ENCODE measurements around the gene IMMT. TPM values are rescaled to one million over a fixed set of nuclear protein-coding genes. Genes with fewer than 3 reads are reported as not detected.

Gene IMMT
- polyA plus RNA-seq, 1 donor from 2014 or later, result 45.9 TPM

DNA sequence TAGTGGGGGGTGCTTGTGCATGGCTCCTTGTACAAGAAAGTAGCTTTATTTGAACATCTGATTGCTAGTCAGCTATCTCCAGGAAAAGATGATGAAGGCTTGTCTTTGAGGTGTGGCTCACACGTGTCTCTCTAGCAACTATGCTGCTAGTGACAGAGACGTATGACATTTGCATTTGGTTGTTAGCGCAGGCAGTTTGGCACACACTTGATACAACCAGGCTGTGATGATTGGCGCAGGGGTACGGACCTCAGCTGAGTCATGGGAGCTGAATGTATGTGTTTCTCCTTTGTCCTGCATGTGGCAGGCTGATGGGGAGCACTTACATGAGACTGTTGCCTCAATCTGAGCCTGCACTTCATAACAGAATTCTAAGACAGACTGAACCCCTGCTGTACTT lies 59.6 kb downstream of the IMMT start:
- Histone ChIP-seq H3K79me2 (replicated peaks; ENCODE audit: insufficient read depth, low read length) (no peaks in the 10 kb centered on the region), H3K4me3 (ENCODE audit: low read length) (no peak overlapping the region), H4K20me1 (ENCODE audit: insufficient read depth) (no peaks in the 10 kb centered on the region), H3K9me2 (ENCODE audit: insufficient read depth, low read length) (no peaks in the 10 kb centered on the region), H3K9me3 (ENCODE audit: low read length) (no peaks in the 10 kb centered on the region), H3K36me3 (ENCODE audit: insufficient read depth, low read length) (peaks cover 18% of the 10 kb centered on the region), H3F3A (ENCODE audit: insufficient read depth, low read length, poor library complexity, severe bottlenecking) (no peaks in the 10 kb centered on the region), H3K9ac (ENCODE audit: low read length) (no peak overlapping the region), H2AFZ (ENCODE audit: low read depth, low read length) (no peak overlapping the region), H3K27me3 (ENCODE audit: insufficient read depth, low read depth, low read length) (no peaks in the 10 kb centered on the region), H3K4me2 (ENCODE audit: low read length) (no peak overlapping the region), H3K27ac (ENCODE audit: low read length) (no peak overlapping the region)
- TF ChIP-seq, protein P1, sequence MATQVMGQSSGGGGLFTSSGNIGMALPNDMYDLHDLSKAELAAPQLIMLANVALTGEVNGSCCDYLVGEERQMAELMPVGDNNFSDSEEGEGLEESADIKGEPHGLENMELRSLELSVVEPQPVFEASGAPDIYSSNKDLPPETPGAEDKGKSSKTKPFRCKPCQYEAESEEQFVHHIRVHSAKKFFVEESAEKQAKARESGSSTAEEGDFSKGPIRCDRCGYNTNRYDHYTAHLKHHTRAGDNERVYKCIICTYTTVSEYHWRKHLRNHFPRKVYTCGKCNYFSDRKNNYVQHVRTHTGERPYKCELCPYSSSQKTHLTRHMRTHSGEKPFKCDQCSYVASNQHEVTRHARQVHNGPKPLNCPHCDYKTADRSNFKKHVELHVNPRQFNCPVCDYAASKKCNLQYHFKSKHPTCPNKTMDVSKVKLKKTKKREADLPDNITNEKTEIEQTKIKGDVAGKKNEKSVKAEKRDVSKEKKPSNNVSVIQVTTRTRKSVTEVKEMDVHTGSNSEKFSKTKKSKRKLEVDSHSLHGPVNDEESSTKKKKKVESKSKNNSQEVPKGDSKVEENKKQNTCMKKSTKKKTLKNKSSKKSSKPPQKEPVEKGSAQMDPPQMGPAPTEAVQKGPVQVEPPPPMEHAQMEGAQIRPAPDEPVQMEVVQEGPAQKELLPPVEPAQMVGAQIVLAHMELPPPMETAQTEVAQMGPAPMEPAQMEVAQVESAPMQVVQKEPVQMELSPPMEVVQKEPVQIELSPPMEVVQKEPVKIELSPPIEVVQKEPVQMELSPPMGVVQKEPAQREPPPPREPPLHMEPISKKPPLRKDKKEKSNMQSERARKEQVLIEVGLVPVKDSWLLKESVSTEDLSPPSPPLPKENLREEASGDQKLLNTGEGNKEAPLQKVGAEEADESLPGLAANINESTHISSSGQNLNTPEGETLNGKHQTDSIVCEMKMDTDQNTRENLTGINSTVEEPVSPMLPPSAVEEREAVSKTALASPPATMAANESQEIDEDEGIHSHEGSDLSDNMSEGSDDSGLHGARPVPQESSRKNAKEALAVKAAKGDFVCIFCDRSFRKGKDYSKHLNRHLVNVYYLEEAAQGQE (IDR thresholded peaks at IDR 0.05; ENCODE audit: borderline replicate concordance), result no peak
- TF ChIP-seq EP300 (conservative IDR thresholded peaks at IDR 0.05; ENCODE audit: poor library complexity, severe bottlenecking) (no peak), EZH2 (IDR thresholded peaks at IDR 0.05; ENCODE audit: borderline replicate concordance, insufficient read depth, low read length, poor library complexity, severe bottlenecking) (no peak), RAD21 (conservative IDR thresholded peaks at IDR 0.05) (no peak), TAF1 (IDR thresholded peaks at IDR 0.05; ENCODE audit: low read depth) (no peak), POLR2AphosphoS5 (IDR thresholded peaks at IDR 0.05) (no peak), SMC3 (conservative IDR thresholded peaks at IDR 0.05; ENCODE audit: poor library complexity) (no peak), MXI1 (conservative IDR thresholded peaks at IDR 0.05; ENCODE audit: poor library complexity, severe bottlenecking) (no peak)
- TF ChIP-seq, protein P2, sequence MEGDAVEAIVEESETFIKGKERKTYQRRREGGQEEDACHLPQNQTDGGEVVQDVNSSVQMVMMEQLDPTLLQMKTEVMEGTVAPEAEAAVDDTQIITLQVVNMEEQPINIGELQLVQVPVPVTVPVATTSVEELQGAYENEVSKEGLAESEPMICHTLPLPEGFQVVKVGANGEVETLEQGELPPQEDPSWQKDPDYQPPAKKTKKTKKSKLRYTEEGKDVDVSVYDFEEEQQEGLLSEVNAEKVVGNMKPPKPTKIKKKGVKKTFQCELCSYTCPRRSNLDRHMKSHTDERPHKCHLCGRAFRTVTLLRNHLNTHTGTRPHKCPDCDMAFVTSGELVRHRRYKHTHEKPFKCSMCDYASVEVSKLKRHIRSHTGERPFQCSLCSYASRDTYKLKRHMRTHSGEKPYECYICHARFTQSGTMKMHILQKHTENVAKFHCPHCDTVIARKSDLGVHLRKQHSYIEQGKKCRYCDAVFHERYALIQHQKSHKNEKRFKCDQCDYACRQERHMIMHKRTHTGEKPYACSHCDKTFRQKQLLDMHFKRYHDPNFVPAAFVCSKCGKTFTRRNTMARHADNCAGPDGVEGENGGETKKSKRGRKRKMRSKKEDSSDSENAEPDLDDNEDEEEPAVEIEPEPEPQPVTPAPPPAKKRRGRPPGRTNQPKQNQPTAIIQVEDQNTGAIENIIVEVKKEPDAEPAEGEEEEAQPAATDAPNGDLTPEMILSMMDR (IDR thresholded peaks at IDR 0.05; ENCODE audit: poor library complexity, severe bottlenecking), result no peak

DNA sequence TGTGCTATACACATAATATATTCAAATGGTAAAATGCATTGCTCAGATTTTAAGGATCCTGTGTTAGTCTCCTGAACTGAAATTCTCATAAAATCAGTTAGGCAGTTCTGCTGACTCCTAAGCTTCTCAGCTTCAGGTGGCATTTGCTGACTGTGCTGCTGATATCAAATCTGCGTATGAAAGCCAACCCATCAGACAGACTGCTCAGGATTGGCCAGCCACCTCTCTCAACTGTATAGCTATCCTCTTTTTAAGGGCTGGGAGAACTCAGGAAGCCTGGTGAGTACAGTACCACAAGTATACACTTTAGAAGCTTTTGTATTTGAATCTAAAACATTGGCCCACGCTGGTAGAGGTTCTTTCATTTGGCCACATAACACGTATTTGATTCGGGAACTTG lies 60.6 kb downstream of the IMMT start:
- Histone ChIP-seq H3K36me3 (ENCODE audit: insufficient read depth, low read length) (peaks cover 18% of the 10 kb centered on the region), H3K79me2 (replicated peaks; ENCODE audit: insufficient read depth, low read length) (no peaks in the 10 kb centered on the region)

More for the DNA sequence above, 60.6 kb downstream of the IMMT start:
- H3K9me2 ChIP-seq (ENCODE audit: insufficient read depth, low read length), result no peaks in the 10 kb centered on the region
- H3K4me3 ChIP-seq (ENCODE audit: low read length), result no peak overlapping the region
- no peak overlapping the region for H3K4me2 ChIP-seq (ENCODE audit: low read length)
- TF ChIP-seq POLR2AphosphoS5 (IDR thresholded peaks at IDR 0.05) (no peak), SMC3 (conservative IDR thresholded peaks at IDR 0.05; ENCODE audit: poor library complexity) (no peak), RAD21 (conservative IDR thresholded peaks at IDR 0.05) (no peak), MXI1 (conservative IDR thresholded peaks at IDR 0.05; ENCODE audit: poor library complexity, severe bottlenecking) (no peak), EZH2 (IDR thresholded peaks at IDR 0.05; ENCODE audit: borderline replicate concordance, insufficient read depth, low read length, poor library complexity, severe bottlenecking) (no peak)
- TF ChIP-seq, protein P1 (IDR thresholded peaks at IDR 0.05; ENCODE audit: borderline replicate concordance), result no peak
- H3K27me3 ChIP-seq (ENCODE audit: insufficient read depth, low read depth, low read length), result no peaks in the 10 kb centered on the region
- H3K9me3 ChIP-seq (ENCODE audit: low read length), result no peaks in the 10 kb centered on the region
- H3F3A ChIP-seq (ENCODE audit: insufficient read depth, low read length, poor library complexity, severe bottlenecking), result no peaks in the 10 kb centered on the region
- no peak overlapping the region for H2AFZ ChIP-seq (ENCODE audit: low read depth, low read length)
- no peak overlapping the region for H3K9ac ChIP-seq (ENCODE audit: low read length)
- no peaks in the 10 kb centered on the region for H4K20me1 ChIP-seq (ENCODE audit: insufficient read depth)
- H3K27ac ChIP-seq (ENCODE audit: low read length), result no peak overlapping the region

Measured in neural cell (in vitro differentiated cells).